ENCODE data around the gene POP5.

Gene POP5

GRCh38 chr12:120598674-120599463 is 17.7 kb upstream of the POP5 start:
- no peaks in the 10 kb centered on the region for H3K36me3 Mint-ChIP-seq
- DNase-seq (ENCODE audit: low spot score in 2 of 2) (no peak), ATAC-seq (peak; percentile 40)
- H3K9me3 Mint-ChIP-seq, result no peaks in the 10 kb centered on the region
- H3K4me1 Mint-ChIP-seq, result no peaks in the 10 kb centered on the region
- H3K27ac Mint-ChIP-seq, result no peak overlapping the region
- H3K4me3 Mint-ChIP-seq, result no peak overlapping the region

- ATAC-seq, result no peak
- Mint-ChIP-seq H3K36me3 (no peaks in the 10 kb centered on the region), H3K4me1 (no peaks in the 10 kb centered on the region)
Observed at GRCh38 chr12:120597861-120598260, 16.7 kb upstream of the POP5 start.

GRCh38 chr12:120596901-120597300 is 15.7 kb upstream of the POP5 start:
- no peak for DNase-seq (ENCODE audit: low spot score in 2 of 2)
- Mint-ChIP-seq H3K4me1 (no peaks in the 10 kb centered on the region), H3K27ac (no peak overlapping the region), H3K4me3 (no peak overlapping the region), H3K36me3 (no peaks in the 10 kb centered on the region), H3K9me3 (no peaks in the 10 kb centered on the region)
- ATAC-seq, result no peak

More at GRCh38 chr12:120597861-120598260, 16.7 kb upstream of the POP5 start:
- H3K9me3 Mint-ChIP-seq, result no peaks in the 10 kb centered on the region
- no peak for DNase-seq (ENCODE audit: low spot score in 2 of 2)
- H3K4me3 Mint-ChIP-seq, result no peak overlapping the region
- H3K27ac Mint-ChIP-seq, result no peak overlapping the region

DNA sequence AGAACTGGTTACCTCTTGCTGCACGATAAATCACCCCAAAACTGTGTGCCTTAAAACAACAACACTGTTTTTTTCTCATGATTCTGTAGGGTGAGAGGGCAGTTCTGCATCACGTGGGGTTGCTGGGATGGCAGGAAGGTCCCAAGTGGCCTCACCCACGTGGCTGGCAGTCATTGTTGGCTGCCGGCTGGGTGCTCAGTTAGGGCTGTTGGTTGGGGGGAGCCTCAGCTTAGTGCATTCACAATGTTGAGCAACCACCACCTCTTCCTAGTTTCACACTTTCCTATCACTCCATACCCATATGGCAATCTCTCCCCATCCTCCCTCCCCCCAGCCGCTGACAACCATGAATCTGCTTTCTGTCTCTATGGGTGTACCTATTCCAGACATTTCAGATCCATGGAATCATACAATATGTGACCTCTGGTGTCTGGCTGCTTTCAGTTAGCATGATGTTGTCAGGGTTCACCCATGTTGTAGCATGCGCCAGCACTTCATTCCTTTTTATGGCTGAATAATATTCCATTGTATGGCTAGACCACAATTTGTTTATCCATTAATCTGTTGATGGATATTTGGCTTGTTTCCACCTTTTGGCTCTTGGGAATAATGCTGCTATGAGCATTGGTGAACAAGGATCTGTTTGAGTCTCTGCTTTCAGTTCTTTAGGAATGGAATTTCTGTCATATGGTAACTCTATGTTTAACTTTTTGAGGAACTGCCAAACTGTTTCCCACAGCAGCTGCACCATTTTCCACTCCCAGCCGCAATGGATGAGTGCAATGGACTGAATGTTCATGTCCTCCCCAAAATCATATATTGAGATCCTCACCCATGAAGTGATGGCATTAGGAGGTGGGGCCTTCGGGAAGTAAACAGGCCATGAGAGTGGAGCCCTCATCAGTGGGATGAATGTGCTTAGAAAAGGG is 11.2 kb upstream of the POP5 start:
- no peaks in the 10 kb centered on the region for H3K9me3 Mint-ChIP-seq
- DNase-seq (ENCODE audit: low spot score in 2 of 2) (no peak), ATAC-seq (no peak)
- no peak overlapping the region for H3K4me3 Mint-ChIP-seq
- no peaks in the 10 kb centered on the region for H3K4me1 Mint-ChIP-seq
- H3K27ac Mint-ChIP-seq, result no peak overlapping the region
- no peaks in the 10 kb centered on the region for H3K36me3 Mint-ChIP-seq

DNA sequence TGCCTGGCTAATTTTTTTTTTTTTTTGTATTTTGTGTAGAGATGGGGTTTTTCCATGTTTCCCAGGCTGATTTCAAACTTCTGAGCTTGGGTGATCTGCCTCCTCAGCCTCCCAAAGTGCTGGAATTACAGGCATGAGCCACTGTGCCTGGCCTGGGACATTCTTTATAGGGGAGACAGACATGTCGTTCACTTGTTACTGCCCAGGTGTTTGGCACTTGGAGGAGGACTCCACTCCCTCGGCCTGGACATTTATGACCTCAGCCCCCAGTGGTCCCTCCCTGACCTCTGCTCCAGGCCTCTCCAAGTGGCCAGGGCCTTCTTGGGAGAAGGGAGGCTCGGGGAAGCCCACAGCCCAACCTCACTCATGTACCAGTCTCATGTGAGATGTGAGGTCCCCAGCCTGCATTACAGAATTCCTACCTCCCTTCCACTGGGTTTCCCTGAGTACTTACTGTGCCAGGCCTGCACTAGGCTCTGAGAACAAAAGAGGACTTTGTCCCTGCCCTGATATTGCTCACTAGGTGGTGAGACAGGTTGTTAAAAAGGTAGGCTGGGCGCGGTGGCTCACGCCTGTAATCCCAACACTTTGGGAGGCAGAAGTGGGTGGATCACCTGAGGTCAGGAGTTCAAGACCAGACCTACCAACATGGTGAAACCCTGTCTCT is 9.7 kb upstream of the POP5 start:
- no peak for ATAC-seq
- H3K9me3 Mint-ChIP-seq, result no peaks in the 10 kb centered on the region
- no peaks in the 10 kb centered on the region for H3K36me3 Mint-ChIP-seq
- no peaks in the 10 kb centered on the region for H3K4me1 Mint-ChIP-seq
- DNase-seq (ENCODE audit: low spot score in 2 of 2), result no peak
- H3K4me3 Mint-ChIP-seq, result no peak overlapping the region
- H3K27ac Mint-ChIP-seq, result no peak overlapping the region

GRCh38 chr12:120588948-120589930 is 8.0 kb upstream of the POP5 start:
- H3K36me3 Mint-ChIP-seq, result no peaks in the 10 kb centered on the region
- H3K9me3 Mint-ChIP-seq, result no peaks in the 10 kb centered on the region
- ATAC-seq, result no peak
- no peaks in the 10 kb centered on the region for H3K4me1 Mint-ChIP-seq
- DNase-seq (ENCODE audit: low spot score in 2 of 2), result no peak
- H3K4me3 Mint-ChIP-seq, result no peak overlapping the region
- no peak overlapping the region for H3K27ac Mint-ChIP-seq

- no peak for DNase-seq (ENCODE audit: low spot score in 2 of 2)
- ATAC-seq, result no peak
- Mint-ChIP-seq H3K9me3 (no peaks in the 10 kb centered on the region), H3K4me1 (peaks cover 4% of the 10 kb centered on the region), H3K36me3 (no peaks in the 10 kb centered on the region), H3K4me3 (no peak overlapping the region), H3K27ac (no peak overlapping the region)
Observed at GRCh38 chr12:120588371-120588770, 7.2 kb upstream of the POP5 start.

GRCh38 chr12:120586860-120587259 is 5.7 kb upstream of the POP5 start:
- no peak for ATAC-seq
- H3K9me3 Mint-ChIP-seq, result no peaks in the 10 kb centered on the region

DNA sequence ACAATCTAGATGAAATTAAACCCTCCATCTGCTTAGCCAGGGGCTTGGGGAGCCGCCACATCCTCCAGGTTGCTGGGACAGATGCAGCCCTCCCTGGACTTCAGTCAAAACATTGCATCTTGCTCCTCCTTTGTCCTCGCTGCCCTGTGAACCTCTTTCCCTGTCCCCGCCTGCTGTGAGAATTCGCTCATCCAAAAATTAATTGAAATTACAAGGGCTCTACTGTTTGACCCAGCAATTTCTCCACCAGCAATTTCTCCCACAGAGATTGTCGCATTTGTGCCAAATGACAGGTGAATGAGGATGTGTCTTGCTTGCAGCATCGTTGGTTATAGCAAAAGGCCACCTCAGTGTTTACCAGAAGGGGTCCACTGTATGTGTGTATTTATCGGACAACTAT is 5.0 kb upstream of the POP5 start:
- no peak overlapping the region for H3K27ac Mint-ChIP-seq
- ATAC-seq (no peak), DNase-seq (ENCODE audit: low spot score in 2 of 2) (no peak)
- peaks cover 15% of the 10 kb centered on the region for H3K36me3 Mint-ChIP-seq
- peaks cover 17% of the 10 kb centered on the region for H3K4me1 Mint-ChIP-seq
- H3K9me3 Mint-ChIP-seq, result no peaks in the 10 kb centered on the region
- no peak overlapping the region for H3K4me3 Mint-ChIP-seq

More at GRCh38 chr12:120586860-120587259, 5.7 kb upstream of the POP5 start:
- peaks cover 8% of the 10 kb centered on the region for H3K36me3 Mint-ChIP-seq
- H3K4me1 Mint-ChIP-seq, result peaks cover 12% of the 10 kb centered on the region
- DNase-seq (ENCODE audit: low spot score in 2 of 2), result no peak
- H3K4me3 Mint-ChIP-seq, result no peak overlapping the region
- H3K27ac Mint-ChIP-seq, result no peak overlapping the region

- Mint-ChIP-seq H3K36me3 (peaks cover 26% of the 10 kb centered on the region), H3K4me3 (peak overlapping the region; percentile 98), H3K27ac (no peak overlapping the region), H3K9me3 (no peaks in the 10 kb centered on the region), H3K4me1 (peaks cover 34% of the 10 kb centered on the region)
- DNase-seq (ENCODE audit: low spot score in 2 of 2) (peak; percentile 39 to 70), ATAC-seq (peak; percentile 2)
Observed at GRCh38 chr12:120584343-120585149, 3.3 kb upstream of the POP5 start.

- no peaks in the 10 kb centered on the region for H3K9me3 Mint-ChIP-seq
- H3K27ac Mint-ChIP-seq, result no peak overlapping the region
Observed at GRCh38 chr12:120583478-120584030, 2.4 kb upstream of the POP5 start.

DNA sequence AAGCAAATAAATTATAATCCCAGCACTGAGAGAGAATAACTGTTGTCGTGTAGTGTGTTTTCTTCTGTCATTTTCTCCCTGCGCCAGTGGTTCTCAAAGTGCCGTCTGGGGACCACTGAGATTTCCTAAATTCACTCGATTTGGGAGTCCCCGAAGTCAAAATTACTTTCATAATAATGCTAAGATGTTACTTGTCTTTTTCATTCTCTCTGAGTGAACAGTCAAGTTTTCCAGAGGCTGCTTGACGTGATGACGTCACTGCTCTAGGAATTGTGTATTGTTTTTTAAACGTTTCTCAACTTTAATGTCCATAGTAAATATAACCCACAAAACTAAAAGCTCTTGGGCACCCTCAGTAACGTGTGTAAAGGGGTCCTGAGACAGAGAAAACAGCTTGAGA is 796 bp upstream of the POP5 start:
- H3K9me3 Mint-ChIP-seq, result no peaks in the 10 kb centered on the region
- H3K36me3 Mint-ChIP-seq, result peaks cover 26% of the 10 kb centered on the region
- DNase-seq (ENCODE audit: low spot score in 2 of 2), result no peak
- peak overlapping the region; percentile 93 for H3K27ac Mint-ChIP-seq
- no peak for ATAC-seq
- peak overlapping the region; percentile 98 for H3K4me3 Mint-ChIP-seq
- peaks cover 37% of the 10 kb centered on the region for H3K4me1 Mint-ChIP-seq

More at GRCh38 chr12:120583478-120584030, 2.4 kb upstream of the POP5 start:
- Mint-ChIP-seq H3K4me3 (peak overlapping the region; percentile 98), H3K4me1 (peaks cover 37% of the 10 kb centered on the region), H3K36me3 (peaks cover 26% of the 10 kb centered on the region)
- ATAC-seq (peak; percentile 44), DNase-seq (ENCODE audit: low spot score in 2 of 2) (peak; percentile 80 to 89)

- H3K4me1 Mint-ChIP-seq, result peaks cover 37% of the 10 kb centered on the region
- H3K4me3 Mint-ChIP-seq, result peak overlapping the region; percentile 98
- H3K36me3 Mint-ChIP-seq, result peaks cover 26% of the 10 kb centered on the region
- H3K9me3 Mint-ChIP-seq, result no peaks in the 10 kb centered on the region
- H3K27ac Mint-ChIP-seq, result no peak overlapping the region
- DNase-seq (ENCODE audit: low spot score in 2 of 2) (no peak), ATAC-seq (no peak)
Observed at GRCh38 chr12:120579179-120579578, 2.0 kb downstream of the POP5 start.
